HG03469 (cell line): ENCODE measurements around the gene SLCO4A1.

Experiments
- ATAC-seq: cut with Tn5 transposase; IDR thresholded peaks from one replicate; pipeline ENCODE4 v1.9.1; 2021; ENCODE audit warnings: mild to moderate bottlenecking, moderate library complexity, moderate number of reproducible peaks; ENCODE audit not compliant: unreplicated experiment

The SLCO4A1 gene

DNA sequence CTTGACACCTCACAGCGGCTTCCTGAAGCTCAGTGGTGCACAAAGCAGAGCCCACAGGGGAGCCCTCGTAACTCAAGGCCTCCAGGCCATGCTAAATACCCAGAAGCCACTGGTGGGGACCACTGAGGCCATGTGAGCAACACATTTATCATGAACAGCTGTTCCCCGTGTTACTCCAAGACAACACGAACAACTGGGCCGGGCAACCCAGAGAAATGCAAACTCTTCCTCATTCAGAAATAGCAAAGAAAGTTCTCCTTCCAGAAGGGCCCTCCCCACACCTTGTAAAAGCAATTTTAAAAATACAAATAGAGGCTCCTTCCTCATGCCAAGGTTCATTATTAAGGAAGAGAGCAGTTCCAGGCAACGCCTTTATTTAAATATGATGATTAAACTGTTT, 36.3 kb upstream of the SLCO4A1 start:
- ATAC-seq, result no peak

DNA sequence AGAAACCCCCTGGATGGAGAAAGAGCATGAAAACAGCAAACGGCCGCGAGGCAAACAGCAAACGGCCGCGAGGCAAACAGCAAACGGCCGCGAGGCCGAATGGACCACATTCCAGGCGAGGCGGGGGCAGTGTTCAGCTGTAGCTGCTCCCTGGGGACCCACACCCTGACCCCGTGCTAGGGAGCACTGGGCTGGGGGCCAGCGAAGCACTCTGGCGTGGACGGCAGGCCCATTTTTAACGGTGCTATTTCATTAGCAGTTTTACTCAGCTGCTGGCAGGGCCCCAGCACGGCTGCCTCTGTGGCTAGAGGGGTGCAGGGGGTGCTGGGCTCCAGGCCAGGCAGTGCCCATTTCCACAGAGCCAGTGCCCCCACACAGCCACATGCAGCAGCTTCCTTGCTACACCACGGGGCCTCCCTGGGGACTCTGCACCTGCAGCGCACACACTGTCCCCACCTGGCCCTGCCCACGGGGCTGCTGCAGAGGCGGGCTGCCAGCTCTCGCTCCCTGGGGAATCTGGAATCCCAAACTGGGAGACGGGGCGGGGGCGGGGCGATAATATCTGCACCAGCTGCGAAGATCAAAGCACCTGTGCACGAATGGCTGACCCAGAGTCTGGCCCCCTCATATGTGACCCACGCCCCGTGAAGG, 35.6 kb upstream of the SLCO4A1 start:
- ATAC-seq, result no peak

DNA sequence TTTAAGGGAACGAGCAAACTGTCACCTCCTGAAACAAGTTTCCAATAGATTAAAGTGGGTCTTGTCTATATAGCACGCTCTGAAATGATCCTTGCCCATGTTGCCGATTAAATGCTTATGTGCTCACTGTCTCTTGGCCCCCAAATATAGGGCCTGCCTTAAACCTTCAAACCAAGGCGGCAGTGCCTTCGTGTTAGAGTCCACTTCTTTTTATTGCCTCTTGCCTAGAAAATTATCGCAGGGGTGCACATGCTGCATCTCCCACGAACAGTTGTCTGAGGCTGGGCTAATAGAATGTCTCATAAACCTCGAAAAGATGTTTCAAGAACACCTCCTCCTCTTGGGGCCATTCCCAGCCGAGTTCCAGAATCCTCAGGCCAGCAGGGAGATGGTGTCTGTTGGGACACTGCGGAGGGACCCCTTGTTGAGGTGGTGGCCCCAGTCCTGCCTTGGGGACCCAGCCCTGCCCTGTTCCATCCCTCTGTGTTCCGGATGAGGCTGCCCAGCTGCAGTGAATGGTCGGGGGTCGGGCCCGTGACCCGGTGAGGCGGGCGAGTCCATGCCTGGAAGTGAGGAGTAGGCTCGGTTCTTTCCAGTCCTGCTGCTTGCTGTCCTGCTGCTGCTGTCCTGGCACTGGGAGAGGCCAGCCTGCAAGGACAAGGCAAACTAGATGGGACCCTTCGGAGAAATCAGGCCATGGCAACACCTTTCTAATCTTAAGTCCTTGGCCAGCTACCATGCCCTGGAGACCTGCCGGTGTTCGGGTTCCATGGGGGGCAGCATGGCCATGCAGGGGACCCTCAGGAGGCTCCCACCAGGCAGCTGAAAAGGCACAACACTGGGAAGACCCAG, 34.7 kb upstream of the SLCO4A1 start:
- ATAC-seq, result no peak

DNA sequence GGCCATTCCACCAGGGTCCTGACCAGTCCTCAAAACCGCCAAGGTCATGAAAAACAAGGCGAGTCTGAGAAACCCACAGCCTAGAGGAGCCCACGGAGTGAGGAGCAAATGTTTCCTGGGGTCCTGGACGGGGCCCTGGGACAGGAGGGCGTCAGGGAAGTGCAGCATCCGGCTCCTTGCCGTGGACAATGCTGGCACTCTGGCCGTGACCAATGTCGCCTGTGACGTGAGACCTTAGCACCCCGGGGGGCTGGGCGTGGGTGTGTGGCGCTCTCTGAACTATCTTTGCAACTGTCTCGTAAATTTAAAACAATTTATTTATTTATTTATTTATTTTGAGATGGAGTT, 34.1 kb upstream of the SLCO4A1 start:
- no peak for ATAC-seq

DNA sequence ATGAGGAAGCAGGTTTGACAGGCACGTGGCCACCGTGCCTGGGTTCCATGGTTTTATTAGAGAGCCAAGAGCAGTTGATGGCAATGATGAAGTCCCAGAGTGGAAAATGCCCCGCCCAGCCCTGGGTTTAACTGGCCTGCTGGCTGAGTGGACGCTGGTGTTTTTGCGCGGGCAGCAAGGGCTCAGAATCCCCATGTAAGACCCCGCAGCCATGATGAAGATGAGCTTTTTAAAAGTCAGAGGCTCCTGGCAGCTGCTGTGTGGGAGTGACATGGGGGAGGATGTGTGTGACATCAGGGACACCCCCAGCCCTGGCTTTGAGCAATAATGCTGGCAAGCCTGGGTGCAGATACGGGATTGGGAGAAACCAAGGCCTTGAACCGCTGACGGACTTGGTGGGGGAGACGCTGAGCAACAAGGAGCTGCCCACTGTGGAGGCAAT, 33.0 kb upstream of the SLCO4A1 start:
- ATAC-seq, result no peak

DNA sequence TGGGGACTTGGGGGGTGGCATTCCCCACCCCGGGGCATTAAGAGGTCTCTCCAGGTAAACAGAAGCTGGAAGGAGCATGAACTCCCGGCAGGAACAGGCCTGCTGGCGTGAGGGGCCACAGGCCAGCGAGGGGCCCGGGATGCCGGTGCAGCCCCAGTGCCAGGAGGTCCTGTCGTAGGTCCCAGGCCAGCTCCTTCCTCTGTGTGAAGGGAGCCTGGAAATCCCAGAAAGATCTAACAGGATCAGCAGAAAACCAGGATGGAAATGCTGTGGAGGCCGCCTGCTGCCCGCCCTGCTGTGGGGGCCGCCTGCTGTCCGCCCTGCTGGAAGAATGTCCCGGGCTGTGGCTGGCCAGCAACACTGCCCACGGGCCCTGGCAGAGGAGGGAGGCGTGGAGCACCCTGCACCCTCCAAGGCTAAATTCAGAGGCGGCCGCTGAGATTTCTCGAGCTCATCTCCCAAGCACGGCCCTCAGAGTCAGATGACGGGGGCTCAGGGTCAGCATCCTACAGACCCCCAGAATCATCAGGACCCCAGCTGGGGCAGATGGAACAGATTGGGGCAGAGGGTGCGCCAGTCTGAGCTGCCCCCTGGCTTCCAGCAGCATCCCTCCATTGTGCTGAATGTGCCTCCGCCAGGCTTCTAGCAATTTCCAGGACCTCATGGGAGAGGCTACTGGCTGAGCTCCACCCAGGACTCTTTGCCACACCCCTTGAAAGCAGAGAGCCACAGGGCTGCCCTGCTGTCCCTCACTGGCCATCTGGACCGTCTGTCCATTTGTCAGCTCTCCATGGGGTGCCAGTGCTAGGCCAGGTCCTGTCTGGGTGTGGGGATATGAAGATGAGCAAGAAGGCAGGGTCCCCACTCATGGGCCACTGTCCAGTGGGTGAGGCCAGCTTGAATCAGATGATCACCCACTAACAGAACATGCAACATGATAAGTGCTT, 32.2 kb upstream of the SLCO4A1 start:
- ATAC-seq, result no peak

DNA sequence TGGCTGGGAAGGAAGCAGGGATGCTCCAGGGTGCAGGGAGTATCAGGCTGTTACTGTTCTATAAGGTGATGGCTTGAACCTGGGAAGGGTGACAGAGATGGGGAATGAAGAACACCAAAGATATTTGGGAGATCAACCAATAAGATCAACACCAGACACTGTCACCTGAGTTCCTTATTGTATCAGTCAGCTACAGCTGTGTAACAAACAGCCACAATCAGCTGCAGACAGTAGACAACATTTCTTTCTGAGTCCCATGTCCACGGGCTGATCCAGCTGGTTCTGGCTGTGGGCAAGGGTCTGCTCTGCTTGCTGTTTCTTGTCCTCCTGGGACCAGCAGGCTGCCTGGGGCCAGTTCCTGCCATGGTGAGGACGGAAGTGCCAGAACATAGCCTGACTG, 31.3 kb upstream of the SLCO4A1 start:
- no peak for ATAC-seq

DNA sequence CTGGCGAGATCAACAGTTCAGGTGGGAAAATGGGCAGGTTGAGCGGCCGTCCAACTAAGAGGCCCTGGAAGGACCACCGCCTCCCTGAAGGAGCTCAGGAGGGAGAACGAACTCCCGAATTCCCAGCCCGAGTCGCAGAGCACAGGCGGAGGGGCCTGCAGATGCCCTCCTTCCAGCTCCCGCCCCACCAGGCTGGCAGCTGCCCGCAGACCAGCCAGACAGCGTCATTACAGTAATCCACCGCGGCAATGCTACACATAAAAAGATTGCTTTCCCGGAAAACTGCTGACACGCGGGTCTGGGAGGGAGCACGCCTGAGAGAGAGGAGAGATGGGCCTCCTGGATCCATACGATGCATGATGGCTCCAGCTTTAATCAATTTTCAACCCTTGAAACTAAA, 30.5 kb upstream of the SLCO4A1 start:
- ATAC-seq, result no peak

DNA sequence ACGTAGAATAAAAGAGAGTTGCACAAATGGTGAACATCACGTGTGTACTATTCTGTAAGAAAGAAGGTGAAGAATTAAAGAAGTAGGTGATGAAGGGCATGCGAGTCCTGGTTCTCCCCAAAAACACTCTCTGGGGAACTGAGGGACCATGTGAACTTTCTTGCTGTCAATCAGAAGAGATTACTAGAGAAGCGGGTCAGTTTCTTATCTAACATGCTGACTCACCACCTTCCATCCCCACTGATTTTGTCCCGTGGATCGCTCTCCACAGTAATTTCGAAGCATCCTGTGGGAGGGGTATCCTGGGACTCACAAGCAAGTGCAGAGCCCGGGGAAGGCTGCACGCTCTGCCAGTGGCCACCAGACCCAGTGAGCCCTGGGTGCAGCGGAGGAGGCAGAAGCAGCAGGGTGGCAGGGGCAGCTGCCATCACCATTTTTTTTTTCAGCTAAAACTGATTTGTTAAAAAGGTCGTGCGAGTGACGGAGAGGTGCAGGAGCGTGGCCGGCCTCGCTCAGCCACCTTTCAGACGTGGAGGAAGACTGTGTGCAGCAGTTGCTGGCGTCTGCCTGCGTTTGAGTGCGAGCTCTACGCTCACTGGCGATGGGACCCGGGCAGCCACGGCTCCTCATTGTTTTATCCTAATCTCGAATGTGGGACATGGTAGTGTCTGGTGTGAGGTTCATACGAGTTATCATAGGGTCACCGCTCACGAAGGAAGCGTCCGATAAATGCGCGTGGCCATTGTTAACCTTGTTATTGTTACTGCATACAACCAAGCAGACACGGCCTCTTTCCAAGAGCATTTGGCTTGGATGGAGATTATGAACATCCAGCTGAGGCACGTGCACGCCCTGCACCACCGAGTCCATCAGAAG, 28.0 kb upstream of the SLCO4A1 start:
- no peak for ATAC-seq

DNA sequence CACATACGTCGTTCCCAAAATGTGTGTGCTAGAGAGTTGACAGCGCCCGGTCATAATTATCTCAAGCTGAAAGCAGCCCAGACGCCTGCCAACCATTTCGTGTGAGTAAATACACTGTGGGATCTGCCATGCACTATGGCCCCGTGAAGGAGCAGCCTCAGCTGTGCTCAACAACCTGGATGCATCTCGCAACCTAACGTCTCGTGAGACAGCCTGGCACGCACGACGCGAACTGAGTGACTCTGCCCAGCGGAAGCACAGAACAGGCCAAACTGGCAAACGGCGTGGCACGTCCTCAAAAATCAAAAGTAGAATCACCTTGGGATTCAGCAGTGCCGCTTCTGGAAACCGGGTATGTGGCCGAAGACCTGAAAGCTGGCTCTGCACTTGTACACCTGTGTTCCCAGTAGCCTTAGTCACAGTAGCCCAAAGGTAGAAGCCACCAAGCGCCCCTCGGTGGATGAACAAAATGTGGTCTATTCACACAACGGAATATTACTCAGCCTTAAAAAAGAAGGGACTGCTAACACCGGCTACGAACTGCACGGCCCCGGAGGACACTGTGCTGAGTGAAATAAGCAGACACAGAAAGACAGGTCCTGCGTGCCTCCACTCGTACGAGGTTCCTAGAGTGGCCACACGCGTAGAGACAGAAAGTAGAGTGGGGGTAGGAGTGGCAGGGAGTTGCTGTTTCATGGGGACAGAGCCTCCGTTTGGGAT, 27.2 kb upstream of the SLCO4A1 start:
- no peak for ATAC-seq

DNA sequence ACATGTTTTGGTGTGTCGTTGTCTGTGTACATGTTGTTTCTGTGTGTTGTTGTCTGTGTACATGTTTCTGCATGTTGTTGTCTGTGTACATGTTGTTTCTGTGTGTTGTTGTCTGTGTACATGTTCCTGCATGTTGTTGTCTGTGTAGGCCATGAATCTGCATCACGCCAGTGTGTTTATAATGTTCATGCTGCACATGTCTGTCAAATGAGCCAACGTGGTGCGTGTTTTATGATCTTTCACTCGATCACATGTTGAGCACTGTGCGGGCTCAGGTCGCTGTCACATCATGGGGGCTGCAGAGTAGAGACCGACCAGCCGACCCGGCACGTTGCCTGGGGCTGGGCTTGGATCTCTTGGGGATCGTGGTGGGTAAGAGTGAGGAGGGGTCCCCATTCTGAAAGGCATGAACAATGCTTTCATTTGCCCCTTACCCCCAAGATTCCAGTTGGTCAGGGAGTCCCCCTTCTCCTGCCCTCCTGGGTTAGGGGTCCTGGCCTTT, 26.5 kb upstream of the SLCO4A1 start:
- no peak for ATAC-seq

DNA sequence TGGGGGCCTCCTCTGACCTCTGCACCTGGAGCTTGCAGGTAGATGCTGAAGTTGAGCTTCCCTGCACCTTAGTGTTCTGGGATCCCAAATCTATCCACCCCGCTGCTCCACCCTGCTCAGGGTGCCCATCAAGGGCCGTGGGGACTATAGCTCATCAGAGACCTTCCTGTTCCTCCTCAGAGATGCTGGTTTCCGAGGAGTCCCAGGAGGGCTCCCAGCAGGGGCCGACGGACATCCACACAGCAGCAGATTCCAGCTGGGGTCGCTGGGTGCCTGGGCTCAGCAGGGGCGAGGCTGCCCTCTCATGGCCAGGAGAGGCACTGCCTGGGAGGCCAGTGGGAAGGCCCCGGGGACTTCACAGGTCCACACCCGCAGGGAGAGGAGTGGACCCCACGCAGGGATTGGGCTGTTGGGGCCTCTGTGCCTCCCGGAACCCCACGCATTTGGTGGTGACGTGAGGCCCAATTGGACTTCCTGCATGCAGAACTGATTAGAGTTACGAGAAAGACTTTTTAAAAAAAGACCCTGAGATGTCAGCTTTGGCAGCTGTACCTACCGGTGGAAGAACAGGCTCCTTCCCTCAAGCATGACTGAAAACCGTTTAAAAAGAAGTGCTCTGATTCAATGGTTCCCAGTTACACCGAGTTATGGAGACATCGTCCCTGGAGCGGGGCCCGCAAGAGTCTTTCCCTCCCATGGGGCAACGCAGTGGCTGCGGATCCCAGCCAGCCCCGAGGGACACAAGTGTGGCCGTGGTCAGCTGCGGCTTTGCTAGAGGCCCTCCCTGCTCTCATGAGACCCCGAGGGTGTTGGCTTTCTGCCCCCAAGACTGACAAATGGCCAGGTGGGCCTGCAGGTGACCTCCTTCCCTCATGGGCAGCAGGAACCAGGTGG, 25.3 kb upstream of the SLCO4A1 start:
- peak; percentile 42 for ATAC-seq

DNA sequence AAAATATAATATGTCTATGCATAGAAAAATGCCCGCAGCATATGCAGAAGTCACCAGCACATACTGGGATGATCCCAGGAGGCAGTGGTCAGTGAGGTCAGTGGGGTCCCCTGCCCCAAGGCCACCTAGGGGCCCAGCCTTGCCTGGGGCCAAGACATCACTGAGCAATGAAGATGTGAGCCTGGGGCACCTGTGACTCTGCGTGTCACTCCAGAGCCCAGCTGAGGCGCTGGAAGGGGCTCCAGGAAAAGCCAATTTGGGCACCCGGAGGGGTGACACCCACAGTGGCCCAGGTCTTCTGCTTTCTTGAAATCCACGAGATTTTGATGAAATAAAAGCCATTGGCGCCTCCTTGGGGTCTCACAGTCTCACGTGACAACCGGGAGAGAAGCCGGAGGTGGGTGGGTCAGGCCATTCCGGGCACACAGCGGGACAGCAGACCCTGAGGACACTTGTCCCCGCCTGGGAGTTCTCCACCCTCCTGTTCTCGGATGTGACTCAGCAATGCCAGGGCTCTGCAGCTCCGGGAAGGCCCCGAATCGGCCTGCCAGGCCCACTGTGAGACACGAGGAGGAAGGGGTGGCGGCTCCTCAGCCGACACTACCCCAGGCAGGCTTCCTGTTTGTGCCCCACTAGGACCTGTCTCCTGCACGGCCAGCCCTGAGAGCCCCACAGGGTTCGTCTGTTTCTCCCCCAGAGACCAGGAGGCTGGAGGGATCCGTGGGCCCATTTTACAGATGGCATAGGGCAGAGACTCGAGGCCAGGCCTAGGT, 24.4 kb upstream of the SLCO4A1 start:
- ATAC-seq, result no peak

DNA sequence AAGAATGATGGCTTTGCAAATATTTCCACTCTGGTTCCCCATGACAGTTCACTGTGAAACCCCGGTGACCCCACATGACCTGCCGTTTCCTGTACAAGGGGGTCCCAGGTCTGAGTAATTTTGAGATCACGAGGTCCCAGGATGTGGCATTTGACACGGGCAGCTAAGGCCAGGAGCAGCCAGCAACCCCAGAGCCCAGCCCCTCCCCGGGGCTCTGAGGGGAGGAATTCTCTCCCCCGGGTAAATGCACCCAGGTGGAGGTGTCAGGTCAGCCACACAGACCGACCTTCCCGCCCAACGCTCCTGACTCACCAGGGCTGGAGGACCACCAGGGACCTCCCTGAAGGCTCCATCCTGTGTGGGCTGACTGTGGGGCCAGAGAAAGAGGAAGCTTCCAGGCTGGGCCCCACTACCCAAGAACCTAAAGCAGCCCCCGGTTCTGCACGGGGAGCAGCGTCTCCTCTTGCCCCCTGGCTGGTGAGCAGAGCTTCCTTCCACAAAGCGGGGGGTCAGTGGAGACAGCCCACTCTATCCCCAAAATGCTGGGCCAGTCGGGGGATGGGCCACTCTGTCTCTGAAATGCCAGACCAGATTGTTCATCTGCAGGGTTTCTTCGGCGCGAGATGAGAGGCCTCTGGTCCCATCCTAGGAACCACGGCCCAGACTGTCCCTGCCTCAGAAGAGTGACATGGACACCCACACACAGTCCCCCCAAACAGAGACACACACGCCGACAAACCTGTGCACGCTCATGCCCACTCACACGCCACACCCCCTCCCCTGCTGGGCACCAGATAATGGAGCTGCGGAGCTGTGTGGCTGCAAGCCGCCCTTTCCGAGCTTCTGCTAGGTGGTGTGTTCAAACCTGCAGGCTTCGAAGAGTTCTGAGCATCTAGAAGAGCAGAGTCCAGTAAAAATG, 23.4 kb upstream of the SLCO4A1 start:
- no peak for ATAC-seq

DNA sequence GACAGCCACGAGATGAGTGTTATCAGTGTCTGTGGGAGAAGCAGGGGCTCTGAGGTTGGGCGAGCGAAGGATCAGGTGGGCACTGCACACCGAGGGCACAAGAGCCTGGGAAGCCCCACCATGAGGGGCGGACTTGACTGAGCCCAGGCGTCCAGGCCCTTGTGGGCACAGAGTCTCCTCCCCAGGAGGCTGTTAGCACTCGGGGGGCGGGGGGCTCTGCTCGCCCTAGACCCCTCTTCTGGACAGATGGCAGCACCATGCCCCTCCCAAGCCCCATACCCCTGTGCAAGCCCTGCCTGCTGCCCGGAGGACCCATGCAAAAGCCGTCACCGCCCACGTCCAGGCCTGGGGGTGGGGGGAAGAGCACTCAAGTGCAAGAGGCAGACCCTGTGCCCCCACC, 21.7 kb upstream of the SLCO4A1 start:
- ATAC-seq, result no peak

DNA sequence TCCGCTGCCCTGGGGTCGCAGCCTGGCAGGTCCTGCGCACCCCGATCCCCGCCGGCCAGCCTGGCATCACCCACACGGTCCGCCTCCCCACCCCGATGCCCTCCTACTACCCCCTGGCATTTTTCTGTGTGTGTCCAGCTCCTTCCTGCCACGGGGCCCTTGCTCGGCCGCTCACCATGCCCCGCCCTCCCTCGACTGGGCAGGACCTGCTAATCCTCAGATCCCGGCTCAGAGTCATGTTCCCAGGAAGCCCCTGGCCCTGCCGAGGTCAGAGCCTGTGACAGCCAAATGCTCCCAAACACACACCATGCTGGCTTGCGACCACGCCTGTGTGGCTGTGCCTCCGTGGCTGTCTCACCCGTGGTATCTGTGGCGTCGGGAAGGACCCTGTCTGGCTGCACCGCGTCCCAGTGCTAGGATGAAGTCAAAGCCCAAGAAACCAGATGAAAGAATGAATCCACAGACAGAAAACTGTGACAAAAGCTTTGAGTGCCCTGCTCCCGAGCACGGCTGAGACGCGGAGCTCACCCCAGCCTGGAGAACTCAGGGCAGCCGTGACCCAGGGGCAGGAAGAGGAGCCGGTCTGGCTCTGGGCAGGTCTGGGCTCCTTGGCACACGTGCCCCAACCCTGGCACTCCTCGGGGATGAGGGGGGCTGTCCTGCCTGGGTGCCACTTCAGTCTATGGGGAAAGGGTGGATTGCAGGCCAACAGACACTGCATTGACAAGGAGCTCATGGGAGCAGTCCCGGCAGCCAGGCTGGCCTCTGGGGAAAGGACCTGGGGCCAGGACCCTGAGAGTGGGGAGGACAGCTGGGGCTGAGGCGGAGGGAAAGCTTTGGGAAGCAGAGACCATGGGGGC, 20.8 kb upstream of the SLCO4A1 start:
- no peak for ATAC-seq
